ENCODE data around the gene MBOAT2.
"Not testable (repeated sequence)": the region's sequence is repeated elsewhere in the genome, so short reads cannot be mapped to it uniquely, and the experiment has no call there.

Gene MBOAT2

DNA sequence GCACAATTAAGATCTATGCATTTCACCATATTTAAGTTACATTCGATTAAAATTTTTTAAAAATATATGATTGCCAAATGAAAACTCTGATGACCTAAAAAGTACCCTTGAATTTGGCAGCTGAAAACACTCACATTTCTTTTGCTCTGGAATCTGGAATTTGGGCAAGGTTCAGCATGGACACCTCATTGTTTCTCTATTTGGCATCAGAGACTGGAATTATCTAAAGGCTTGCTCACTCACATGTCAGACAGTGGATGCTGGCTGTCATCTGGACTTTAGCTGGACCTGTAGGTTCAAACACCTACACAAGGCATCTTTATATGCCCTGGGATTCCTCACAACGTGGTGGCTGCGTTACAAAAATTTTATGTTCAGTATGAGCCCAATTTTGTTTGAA lies 16.1 kb downstream of the MBOAT2 start:
- no peak for DNase-seq

DNA sequence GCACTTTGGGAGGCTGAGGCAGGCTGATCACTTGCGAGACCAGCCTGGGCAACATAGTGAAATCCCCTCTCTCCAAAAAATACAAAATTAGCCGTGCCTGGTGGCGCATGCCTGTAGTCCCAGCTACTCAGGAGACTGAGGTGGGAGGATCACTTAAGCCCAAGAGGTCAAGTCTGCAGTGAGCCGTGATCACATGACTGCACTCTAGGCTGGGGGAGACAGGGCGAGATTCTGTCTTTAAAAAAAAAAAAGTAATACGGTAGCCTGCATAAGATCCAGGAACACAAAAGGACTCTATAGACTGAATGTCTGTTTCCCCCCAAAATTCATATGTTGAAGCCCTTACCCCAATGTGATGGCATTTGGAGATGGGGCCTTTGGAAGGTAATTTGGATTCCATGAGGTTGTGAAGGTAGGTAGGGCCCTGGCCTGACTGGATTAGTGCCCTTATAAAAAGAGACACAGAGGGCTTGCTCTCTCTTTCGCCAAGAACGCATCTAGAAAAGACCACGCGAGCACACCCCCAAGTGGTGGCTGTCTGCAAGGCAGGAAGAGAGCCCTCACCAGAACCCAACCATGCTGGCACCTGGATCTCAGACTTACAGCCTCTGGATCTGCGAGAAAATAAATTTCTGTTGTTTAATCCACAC lies 17.0 kb downstream of the MBOAT2 start:
- no peak for DNase-seq

DNA sequence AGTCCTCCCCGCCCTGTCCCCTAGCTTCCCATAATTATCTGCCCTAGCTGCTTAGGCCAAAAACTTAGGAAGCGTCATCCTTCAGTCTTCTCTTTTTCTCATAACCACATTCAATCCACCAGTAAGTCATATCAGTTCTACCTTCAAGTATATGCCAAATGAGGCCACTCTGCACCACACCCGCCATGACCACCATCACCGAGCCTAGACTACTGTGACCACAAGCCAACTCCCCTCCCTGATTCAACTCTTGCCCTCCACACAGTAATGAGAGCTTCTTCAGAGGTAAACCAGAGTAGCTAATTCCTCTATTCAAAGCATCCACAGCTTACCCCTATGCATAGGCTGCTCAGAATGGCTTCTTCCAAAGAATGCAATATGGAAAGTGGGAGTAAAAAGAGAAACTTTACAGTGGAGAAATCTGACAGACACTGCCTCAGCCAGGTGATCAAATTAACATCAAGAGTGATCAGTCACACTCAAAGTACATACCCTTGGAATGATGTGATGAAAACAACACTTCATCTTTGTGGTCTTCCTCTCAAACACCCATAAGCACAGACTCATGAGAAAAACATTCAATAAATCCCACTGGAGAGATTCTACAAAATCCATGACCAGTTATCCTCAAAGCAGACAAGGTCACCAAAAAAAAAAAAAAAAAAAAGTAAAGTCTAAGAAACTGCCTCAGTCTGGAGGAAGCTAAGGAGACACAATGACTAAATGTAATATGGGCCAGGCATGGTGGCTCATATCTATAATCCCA lies 17.7 kb downstream of the MBOAT2 start:
- DNase-seq = no peak

DNA sequence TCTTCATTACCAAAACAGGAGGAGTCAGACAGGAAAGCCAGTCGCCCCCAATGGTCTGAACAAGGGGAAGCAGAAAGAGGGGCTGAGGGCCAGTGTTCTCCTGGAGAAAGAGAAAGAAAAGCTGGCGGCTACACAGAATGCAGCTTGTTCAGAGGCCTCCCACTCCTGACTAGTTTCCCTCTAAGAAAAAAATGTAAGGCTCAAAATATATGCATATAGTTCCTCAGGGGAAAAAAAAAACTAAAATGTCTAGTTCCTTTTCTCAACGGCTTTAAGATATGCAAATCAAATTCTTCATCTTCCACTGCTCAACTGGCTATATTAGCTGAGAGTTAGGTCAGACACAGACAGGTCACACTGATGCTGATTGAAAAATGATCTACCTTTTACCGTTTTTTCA lies 18.6 kb downstream of the MBOAT2 start:
- no peak for DNase-seq

DNA sequence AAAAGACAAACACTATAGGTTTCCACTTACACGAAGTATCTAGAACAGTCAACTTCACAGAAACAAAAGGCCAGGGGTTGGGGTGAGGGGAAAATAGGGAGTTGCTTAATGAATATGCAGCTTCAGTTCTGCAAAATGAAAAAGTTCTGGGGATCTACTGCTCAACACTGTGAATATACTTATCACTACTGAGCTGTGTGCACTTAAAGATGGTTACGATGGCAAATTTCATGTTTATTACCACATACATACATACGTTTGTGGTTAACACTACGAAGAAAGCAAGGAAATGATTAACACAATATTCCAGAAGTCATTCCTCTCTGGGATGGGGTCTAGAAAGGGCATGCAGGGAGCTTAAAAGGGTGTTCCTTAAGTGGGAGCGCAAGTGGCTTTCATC lies 19.3 kb downstream of the MBOAT2 start:
- no peak for DNase-seq

DNA sequence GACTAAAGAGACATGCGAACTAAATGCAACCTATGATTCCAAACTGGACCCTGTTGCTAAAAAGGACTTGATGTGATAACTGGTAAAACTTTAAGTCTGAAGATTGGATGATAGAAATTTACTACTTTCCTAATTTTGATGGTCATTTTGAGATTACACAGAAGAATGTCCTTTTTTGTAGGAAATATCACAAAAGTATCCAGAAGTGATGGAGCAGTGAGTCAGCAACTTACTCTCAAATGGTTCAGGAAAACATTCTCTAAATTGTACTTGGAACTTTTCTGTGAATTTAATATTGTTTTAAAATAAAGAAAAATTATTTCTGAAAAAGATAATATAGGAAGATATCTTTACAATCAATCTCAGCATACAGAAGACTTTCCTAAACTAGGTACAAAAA lies 19.9 kb downstream of the MBOAT2 start:
- no peak for DNase-seq

DNA sequence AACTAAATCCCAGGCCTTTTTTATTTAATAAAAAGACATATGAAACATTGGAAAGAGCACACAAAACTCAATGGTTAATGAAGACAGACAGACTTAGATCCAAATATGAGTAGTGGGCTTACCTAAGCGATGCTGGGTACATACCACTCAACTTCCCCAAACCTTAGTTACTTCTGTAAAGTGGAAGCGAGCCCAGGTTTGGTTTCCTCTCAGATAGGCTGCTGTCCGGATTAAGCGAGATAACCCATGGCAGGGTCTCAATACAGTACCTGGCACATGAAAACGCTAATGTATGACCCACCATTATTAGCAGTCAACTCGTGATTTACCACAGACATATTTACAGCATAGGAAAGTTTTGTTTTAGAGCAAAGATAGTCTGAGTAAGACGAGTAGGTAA lies 21.6 kb downstream of the MBOAT2 start:
- DNase-seq = no peak

DNA sequence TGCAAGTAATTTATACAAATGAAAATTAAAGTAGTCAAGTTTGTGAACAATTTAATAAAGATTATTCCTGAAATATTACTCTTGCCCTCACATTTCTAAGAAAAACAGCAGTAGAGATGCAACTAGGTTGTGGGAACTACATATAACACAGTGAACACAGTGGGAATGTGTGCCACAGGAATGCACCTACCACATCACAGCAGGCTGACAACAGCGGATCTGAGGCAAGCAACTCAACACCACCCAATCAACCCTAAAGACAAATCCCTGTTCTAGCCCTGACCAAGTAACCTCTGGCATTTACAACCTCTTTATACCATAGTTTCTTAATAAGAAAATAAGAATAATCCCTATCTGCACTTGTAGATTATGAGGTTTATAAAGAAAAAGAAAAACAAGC lies 23.4 kb downstream of the MBOAT2 start:
- no peak for DNase-seq

DNA sequence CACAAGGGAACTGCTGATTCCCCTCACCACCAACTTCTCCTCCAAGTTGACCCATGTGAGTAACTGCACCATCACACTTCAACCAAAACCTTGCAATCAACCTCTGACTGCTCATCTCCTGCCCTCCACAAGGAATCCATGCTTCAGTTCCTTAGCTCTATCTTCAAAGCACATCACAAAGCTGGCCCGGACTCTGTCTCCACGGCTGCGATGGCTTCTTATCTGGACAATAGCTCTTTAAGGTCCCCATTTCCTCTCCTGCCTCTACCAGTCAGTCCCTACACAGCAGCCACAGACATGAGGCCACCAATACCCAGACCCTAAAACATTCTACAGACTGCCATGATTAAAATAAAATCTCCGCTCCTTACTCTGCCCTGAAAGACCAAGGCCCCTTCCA lies 25.7 kb downstream of the MBOAT2 start:
- DNase-seq = no peak

DNA sequence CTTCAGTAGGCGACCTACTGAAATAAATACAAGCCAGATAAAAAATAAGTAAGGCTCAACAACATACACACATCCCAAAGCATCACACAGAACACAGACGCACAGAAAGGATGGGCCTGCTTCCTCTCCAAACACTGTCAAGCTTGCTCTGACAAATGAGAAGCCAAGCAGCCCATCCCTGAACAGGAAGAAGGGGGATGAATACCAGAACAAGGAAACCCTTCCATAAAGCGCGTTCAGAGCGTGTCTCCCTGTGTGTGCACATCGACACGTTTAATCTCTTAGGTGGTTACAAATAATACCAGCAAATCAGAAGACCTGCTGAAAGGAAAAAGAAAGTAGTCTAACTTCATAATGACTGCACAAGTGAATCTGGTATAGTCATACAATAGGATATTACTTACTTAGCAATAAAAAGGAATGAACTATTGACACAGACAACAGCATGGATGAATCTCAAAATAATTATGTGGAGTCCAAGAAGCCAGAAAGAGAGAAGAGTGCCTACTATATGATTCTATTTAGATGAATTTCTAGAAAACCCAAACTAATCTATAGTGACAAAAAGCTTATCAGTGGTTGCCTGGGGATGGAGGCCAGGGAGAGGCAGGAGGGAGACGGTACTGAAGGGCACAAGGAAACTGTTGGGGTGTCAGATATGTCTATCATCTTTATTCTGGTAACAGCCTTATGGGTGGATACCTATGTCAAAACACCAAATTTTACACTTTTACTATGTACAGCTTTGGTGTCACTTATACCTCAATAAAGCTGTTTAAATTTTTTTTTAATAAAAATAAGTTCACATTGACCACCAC lies 26.8 kb downstream of the MBOAT2 start:
- DNase-seq = no peak

DNA sequence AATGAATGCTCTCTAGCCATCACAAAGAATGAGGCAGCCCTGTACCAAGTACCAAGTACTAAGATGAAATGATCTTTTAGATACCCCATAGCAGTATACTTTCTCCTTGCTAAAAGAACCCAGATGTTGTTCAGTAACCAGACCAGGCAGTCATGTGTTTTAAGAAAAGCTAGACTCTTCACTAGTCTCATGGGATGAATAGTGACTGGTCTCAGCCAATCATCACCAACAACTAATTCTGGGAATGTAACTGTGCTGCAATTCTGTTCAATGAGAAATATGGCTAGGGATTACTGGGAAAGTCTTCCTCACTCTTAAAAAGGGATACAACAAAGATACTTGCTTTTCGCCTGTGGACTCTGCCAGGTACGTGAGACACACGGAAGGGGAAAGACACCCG lies 29.5 kb downstream of the MBOAT2 start:
- no peak for DNase-seq

DNA sequence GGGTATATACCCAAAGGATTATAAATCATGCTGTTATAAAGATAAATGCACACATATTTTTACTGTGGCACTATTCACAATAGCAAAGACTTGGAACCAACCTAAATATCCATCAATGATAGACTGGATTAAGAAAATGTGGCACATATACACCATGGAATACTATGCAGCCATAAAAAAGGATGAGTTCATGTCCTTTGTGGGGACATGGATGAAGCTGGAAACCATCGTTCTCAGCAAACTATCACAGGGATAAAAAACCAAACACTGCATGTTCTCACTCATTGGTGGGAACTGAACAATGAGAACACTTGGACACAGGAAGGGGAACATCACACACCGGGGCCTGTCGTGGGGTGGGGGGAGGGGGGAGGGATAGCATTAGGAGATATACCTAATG lies 30.5 kb downstream of the MBOAT2 start:
- DNase-seq = not testable (repeated sequence)

DNA sequence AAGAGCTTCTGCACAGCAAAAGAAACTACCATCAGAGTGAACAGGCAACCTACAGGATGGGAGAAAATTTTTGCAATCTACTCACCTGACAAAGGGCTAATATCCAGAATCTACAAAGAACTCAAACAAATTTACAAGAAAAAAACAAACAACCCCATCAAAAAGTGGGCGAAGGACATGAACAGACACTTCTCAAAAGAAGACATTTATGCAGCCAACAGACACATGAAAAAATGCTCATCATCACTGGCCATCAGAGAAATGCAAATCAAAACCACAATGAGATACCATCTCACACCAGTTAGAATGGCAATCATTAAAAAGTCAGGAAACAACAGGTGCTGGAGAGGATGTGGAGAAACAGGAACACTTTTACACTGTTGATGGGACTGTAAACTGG lies 30.9 kb downstream of the MBOAT2 start:
- not testable (repeated sequence) for DNase-seq

DNA sequence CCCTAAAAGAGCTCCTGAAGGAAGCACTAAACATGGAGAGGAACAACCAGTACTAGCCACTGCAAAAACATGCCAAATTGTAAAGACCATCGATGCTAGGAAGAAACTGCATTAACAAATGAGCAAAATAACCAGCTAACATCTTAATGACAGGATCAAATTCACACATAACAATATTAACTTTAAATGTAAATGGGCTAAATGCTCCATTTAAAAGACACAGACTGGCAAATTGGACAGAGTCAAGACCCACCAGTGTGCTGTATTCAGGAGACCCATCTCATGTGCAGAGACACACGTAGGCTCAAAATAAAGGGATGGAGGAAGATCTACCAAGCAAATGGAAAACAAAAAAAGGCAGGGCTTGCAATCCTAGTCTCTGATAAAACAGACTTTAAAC lies 34.1 kb downstream of the MBOAT2 start:
- not testable (repeated sequence) for DNase-seq

DNA sequence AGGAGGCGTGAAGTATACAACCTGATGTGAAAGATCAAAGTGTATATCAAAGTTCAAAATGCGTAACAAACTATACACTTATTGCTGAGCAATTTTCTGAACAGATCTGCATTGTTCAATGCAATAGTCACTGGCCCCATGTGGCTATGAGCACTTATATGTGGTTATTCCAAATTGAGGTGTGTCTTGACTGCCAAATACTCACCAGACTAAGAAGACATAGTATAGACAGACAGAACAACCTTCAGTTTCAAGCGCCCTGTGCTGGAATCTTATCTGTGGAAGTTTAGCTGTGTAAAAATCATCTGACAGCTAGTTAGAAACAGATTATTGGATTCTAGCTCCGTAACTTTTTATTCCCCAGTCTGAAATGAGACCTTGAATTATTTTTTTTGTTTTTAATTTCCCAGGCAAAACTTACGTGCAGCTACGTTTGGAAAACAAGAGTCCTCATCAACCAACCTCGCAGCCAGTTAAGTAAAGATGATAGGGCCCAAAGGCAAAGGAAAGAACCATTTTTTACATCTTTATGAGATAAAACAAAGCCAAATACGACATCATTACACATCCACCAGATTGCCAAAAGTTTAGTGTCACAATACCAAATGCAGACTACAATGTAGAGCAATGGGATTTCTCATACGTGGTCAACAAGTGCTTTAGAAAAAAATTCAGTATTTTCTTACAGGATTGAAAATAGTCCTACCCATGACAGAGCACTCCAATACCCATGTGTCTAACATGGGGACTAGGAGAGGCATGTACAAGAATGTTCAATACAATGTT lies 37.2 kb downstream of the MBOAT2 start:
- no peak for DNase-seq

DNA sequence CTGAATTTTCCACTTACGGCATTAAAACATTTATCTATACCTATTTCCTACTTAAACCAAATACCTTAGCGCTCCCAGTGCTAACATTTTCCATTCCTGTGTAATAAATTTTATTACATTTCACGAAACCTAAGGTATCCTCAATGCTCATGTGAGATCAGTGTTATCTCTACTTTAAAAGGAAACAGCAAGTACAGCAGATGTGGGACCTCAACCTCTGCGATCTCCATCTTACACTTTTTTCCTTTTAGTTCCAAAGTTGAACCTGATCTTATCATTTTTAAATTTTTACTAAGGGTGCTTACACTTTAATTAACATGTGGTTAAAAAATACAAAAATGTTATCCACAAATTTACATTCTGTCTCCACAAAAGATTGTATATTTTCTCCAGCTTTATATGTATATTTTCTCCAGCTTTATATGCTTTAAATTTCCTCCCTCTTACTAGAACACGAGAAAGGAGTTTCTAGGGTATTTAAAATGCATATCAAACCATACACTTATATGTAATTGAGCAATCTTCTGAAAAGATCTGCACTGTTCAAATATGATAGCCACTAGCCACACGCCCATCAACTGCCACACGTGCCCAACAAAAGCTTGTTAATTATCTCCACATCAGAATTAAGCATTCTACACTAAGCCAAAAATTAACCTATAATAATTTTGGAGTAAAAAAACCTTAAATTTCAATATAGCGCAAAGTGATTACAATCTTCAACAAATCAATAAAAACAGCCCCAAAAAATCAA lies 38.1 kb downstream of the MBOAT2 start:
- no peak for DNase-seq

DNA sequence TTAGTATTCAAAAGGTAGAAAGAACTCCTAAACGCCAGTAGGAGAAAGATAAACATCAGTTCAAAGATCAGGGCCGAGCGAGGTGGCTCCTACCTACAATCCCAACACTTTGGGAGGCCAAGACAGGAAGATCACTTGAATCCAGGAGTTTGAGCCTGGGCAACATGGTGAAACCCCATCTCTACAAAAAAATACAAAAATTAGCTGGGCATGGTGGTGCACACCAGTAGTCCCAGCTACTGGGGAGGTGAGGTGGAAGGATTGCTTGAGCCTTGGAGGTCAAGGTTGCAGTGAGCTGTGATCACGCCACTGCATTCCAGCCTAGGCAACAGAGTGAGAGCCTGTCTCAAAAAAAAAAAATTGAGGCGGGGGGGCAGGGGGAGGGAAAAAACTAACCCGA lies 40.6 kb downstream of the MBOAT2 start:
- DNase-seq = no peak

DNA sequence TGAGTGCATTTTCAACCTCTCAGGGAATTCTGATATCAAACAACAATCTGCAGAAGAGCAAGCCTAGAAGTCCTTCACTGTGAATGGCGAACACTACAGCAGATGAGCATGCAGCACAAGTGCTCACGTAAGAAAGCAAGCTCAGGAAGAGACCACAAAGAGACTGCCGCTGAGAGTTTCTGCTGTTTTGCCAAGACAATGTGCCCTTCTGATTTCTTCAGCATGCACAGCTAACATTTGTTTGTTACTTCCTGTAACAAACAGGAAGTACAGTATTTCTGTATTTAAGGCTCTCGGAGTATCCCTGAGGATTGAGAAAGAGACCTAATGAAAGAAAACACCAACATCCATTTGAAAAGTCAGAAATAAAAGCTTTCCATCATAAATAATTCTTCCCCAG lies 45.9 kb downstream of the MBOAT2 start:
- DNase-seq = no peak

DNA sequence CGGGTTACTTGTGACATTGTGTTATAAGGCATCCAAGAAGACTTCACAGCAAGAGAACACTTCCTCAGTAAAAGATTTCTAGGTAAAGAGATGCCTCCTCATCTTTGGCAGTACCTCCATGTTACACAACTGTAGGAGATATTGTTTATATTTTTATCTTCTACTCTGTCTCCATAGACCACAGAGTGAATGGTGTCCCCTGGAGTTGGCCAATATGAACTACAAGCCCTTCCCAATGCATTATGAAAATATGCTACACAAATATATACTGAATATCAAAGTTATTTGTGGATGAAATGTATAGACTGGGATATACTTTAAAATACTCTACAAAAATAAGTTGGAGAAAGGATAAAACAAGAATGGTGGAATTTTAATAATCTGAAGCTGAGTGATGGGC lies 46.7 kb downstream of the MBOAT2 start:
- DNase-seq = no peak

DNA sequence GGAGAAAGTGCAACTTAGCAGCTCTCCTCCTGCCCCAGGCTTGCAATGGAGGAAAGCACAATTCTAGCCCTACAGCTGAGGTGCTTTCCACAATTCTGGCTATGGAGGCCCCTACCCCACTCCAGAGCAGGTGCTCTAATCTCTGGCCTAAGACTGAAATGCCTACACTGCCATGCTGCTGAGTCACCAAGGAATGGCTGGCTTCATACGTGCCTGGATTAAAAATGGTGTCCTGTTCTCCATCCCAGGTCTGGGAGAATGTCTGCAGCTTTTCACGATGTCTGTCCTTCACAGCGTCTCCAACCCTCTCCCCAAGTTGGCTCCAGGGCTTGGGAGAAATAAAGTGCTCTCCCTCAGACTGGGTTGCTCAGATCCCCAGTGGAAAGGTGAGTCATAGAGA lies 48.5 kb downstream of the MBOAT2 start:
- DNase-seq = no peak

DNA sequence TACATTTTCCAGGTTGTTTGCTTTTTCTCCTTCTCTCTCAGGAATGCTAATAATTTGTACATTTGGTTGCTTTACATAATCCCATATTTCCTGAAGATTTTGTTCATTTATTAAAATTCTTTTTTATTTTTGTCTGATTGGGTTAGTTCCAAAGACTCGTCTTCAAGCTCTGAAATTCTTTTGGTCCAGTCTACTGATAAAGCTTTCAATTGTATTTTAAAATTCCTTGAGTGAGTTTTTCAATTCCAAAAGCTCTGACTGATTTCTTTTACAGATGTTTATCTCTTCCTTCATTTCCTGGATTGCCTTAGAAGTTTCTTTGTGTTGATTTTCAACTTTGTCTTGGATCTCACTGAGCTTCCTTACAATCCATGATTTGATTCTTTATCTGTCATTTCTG lies 50.0 kb downstream of the MBOAT2 start:
- no peak for DNase-seq

DNA sequence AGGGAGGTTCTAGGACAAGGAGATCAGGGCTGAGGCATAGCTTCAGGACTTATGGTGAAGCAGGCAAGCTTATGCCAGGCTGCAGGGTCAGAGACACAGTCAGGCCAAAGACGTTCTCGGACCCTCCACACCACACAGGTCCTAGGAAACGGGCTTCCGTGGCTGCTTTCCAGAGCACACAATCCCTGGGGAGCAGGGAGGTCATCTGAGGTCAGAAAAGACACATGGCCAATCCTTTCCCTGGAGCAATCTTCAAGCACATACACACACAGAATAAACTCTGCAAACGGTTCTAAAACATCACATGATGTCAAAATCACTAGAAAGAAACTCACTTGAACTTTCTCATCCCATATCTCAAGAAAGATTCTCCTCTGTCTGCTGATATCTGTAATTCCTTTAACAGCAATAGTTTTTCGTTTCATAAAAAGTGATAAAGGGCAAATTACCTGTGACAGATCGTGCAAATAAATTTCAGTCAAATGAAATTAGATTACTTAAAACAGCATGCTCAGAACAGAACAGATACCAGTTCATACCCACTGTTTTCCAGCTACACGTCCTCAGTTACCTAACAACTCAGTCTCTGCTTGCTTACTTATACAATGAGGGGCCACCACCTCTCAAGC lies 63.9 kb downstream of the MBOAT2 start:
- DNase-seq = no peak
